ENCODE measurements around the gene FFAR3.

DNA sequence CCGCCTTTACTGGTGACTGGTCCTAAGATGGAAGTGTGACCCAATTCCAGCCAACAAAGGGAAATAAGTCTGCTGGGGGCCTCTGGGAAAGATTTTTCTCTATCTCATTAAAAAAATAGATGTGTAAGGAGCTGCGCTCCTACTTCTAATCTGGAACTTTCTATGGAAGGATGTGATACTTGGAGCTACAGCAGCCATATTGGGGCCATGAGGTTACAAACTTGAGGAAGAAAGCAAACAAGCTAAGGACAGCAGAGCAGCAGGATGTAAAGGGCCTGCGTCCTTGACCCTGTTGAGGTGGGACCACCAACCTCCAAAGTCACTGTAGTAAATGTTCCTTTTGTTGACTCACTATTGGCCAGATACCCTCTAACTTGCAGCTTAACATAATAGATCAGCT lies 20.1 kb downstream of the FFAR3 start:
- TF ChIP-seq, protein P1, sequence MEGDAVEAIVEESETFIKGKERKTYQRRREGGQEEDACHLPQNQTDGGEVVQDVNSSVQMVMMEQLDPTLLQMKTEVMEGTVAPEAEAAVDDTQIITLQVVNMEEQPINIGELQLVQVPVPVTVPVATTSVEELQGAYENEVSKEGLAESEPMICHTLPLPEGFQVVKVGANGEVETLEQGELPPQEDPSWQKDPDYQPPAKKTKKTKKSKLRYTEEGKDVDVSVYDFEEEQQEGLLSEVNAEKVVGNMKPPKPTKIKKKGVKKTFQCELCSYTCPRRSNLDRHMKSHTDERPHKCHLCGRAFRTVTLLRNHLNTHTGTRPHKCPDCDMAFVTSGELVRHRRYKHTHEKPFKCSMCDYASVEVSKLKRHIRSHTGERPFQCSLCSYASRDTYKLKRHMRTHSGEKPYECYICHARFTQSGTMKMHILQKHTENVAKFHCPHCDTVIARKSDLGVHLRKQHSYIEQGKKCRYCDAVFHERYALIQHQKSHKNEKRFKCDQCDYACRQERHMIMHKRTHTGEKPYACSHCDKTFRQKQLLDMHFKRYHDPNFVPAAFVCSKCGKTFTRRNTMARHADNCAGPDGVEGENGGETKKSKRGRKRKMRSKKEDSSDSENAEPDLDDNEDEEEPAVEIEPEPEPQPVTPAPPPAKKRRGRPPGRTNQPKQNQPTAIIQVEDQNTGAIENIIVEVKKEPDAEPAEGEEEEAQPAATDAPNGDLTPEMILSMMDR (IDR thresholded peaks at IDR 0.05) = no peak
- no peak for TF ChIP-seq POLR2A (IDR thresholded peaks at IDR 0.05)

Data from body of pancreas (tissue), 4 donors.